Transverse colon (tissue), 4 donors: ENCODE results near the gene CGB8. TPM values are rescaled to one million over a fixed set of nuclear protein-coding genes. Genes with fewer than 3 reads are reported as not detected.

Source experiments
- DNase-seq: peaks from one replicate; pipeline ENCODE4 v3.0.0-alpha.2; 2019
- H3K27ac ChIP-seq, 4 donors: fragments of 200-600 bp; sonication (generic); 2 replicates each; pipeline ENCODE4 v1.5.1; 2016 to 2018; ENCODE audit warnings: inconsistent platforms in 4 of 4
- H3K27me3 ChIP-seq: fragments of 200-600 bp; sonication (generic); 2 replicates; pipeline ENCODE4 v1.5.1; 2017; ENCODE audit warnings: inconsistent platforms
- H3K36me3 ChIP-seq, 4 donors: fragments of 200-600 bp; sonication (generic); 2 replicates each; pipeline ENCODE4 v1.5.1; 2017 to 2019; ENCODE audit warnings: inconsistent platforms in 4 of 4
- H3K4me1 ChIP-seq, 4 donors: fragments of 200-600 bp; sonication (generic); 2 replicates each; pipeline ENCODE4 v1.5.1; 2017 to 2020; ENCODE audit warnings: inconsistent platforms in 4 of 4
- H3K4me3 ChIP-seq, 4 donors: fragments of 200-600 bp; sonication (generic); 1 replicate in 1 of 4; 2 replicates in 3 of 4; pipeline versions ENCODE4 v1.5.1 to v1.6.1; 2017 to 2019; ENCODE audit warnings: inconsistent platforms in 4 of 4
- H3K9me3 ChIP-seq, 2 donors: fragments of 200-600 bp; sonication (generic); 2 replicates each; pipeline ENCODE4 v1.5.1; 2017 to 2019; ENCODE audit warnings: inconsistent platforms in 2 of 2
- EP300 ChIP-seq: sonication (generic); formaldehyde crosslinking; IDR thresholded peaks from one replicate; pipeline ENCODE4 v1.6.1; 2017; ENCODE audit warnings: antibody characterized with exemption, low read depth
- POLR2A ChIP-seq: fragments of 450-650 bp; IDR thresholded peaks from one replicate; pipeline ENCODE4 v1.6.1; 2016; ENCODE audit warnings: antibody characterized with exemption, mild to moderate bottlenecking, moderate library complexity
- POLR2AphosphoS5 ChIP-seq, 3 donors: sonication (generic); formaldehyde crosslinking; IDR thresholded peaks; one replicate each; pipeline ENCODE4 v1.6.1; 2016; ENCODE audit warnings: antibody characterized with exemption in 3 of 3
- WGBS, 2 donors: methylation state at CpG; one replicate each; pipeline ENCODE4 v1.1.5; 2018; ENCODE audit warnings: low coverage in 1 of 2; 5-methylcytosine and 5-hydroxymethylcytosine counted together
- in situ Hi-C, 4 donors: fragments of 200-750 bp; cut with MboI; loops; one replicate each; pipeline versions ENCODE4 v1.15.0 to v1.15.1; 2017; ENCODE audit warnings: low sequenced_read_pairs in 3 of 4, low pct_ligation_motif_present in 1 of 4, low pct_unique_long_range_greater_than_20kb in 1 of 4
- intact Hi-C: fragments of 100-400 bp; cut with DNase I; formaldehyde crosslinking; loops from one replicate; pipeline ENCODE4 v1.15.1; 2023; ENCODE audit warnings: low total_unique reads
- small RNA-seq, 4 donors: library from RNA; depleted of rRNA; stranded (forward); fragments of <200 nt; gene quantifications; one replicate each; pipeline ENCODE3, GENCODE V24; 2016
- total RNA-seq, 4 donors: library from RNA; depleted of rRNA; stranded (reverse); fragments of >200 nt; gene quantifications; one replicate each; pipeline ENCODE4 v1.1.0, GENCODE V29; 2016
- TF ChIP-seq, protein P1 (sequence below), 5 experiments: fragments of 200-600 bp in 3 of 5; fragments of 450-650 bp in 2 of 5; sonication (generic) in 3 of 5; IDR thresholded peaks; 1 replicate in 2 of 5; 2 replicates in 3 of 5; pipeline ENCODE4 v1.5.1; 2016 to 2017; ENCODE audit warnings: antibody characterized with exemption in 5 of 5, inconsistent platforms in 3 of 5, mild to moderate bottlenecking in 2 of 5, moderate library complexity in 1 of 5

The CGB8 gene
- total RNA-seq, 4 donors from 2014 or later = not detected

DNA sequence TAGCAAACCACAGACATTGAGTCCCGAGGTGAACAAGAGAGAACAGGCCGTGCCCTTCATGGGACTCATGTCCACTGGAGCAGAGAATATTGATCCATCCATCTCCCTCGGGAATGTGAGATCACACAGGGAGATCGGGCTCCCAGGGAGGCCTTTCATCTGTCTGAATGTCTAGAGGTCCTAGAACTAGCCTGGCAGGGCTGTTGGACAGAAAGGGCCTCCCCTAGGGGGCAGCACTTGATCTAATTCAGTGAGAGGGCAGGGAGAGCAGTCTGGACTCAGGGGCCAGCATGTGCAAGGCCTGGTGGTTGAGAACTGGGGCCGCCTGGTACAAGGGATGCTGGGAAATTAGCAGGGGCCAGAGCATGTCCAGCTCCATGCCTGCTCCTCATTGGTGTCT, 50.9 kb downstream of the CGB8 start:
- TF ChIP-seq, protein P1, sequence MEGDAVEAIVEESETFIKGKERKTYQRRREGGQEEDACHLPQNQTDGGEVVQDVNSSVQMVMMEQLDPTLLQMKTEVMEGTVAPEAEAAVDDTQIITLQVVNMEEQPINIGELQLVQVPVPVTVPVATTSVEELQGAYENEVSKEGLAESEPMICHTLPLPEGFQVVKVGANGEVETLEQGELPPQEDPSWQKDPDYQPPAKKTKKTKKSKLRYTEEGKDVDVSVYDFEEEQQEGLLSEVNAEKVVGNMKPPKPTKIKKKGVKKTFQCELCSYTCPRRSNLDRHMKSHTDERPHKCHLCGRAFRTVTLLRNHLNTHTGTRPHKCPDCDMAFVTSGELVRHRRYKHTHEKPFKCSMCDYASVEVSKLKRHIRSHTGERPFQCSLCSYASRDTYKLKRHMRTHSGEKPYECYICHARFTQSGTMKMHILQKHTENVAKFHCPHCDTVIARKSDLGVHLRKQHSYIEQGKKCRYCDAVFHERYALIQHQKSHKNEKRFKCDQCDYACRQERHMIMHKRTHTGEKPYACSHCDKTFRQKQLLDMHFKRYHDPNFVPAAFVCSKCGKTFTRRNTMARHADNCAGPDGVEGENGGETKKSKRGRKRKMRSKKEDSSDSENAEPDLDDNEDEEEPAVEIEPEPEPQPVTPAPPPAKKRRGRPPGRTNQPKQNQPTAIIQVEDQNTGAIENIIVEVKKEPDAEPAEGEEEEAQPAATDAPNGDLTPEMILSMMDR (IDR thresholded peaks at IDR 0.05) = peak; percentile 22 to 40 (median 34)
- TF ChIP-seq POLR2AphosphoS5 (IDR thresholded peaks at IDR 0.05) (no peak), EP300 (no peak), POLR2A (no peak)
- no peaks in the 10 kb centered on the region for H3K9me3 ChIP-seq
- WGBS, 2 donors = 80 to 100% methylated on average over 2 to 5 of the region's 5 CpGs
- no peak overlapping the region for H3K4me3 ChIP-seq
- in situ Hi-C loops (no loop called here), intact Hi-C loops (no loop called here)
- H3K4me1 ChIP-seq = peaks cover 7 to 16% (median 12%) of the 10 kb centered on the region in 4 donors
- H3K27me3 ChIP-seq = no peaks in the 10 kb centered on the region
- no peak overlapping the region for H3K27ac ChIP-seq
- peak; percentile 62 for DNase-seq
- H3K36me3 ChIP-seq = no peaks in the 10 kb centered on the region

Small RNAs within 50 kb of the gene (small RNA-seq; reads per million reads assigned to genes)
- gene MIR6798 (0 to 0.14 (median 0) reads per million in 4 donors), gene RN7SL708P (0 reads per million in 4 donors)

Other genes with a start within 250 kb of the CGB8 start
- gene BCAT2, start 238.1 kb downstream of the CGB8 start, total RNA-seq = 10 to 100 TPM; 32.4 to 51.5 (median 42.8) TPM
- 10 to 100 TPM in 1 of 4 donors, 1 to 10 TPM in 3; 3.5 to 15.1 (median 5.4) TPM for gene HSD17B14, start 212.6 kb downstream of the CGB8 start, total RNA-seq
- 10 to 100 TPM in 2 of 4 donors, 1 to 10 TPM in 2; 2.6 to 34.4 (median 10.3) TPM for gene PLEKHA4, start 180.5 kb downstream of the CGB8 start, total RNA-seq
- 100 to 1,000 TPM in 1 of 4 donors, 10 to 100 TPM in 3; 49.4 to 109 (median 69.5) TPM for gene PPP1R15A, start 176.7 kb downstream of the CGB8 start, total RNA-seq
- not detected for gene TULP2, start 150.4 kb downstream of the CGB8 start, total RNA-seq
- gene NUCB1, start 148.8 kb downstream of the CGB8 start, total RNA-seq = 100 to 1,000 TPM; 135 to 196 (median 174) TPM
- gene DHDH, start 115.4 kb downstream of the CGB8 start, total RNA-seq = 1 to 10 TPM in 2 of 4 donors, not detected in 2; 3.4 to 4.9 TPM
- 100 to 1,000 TPM in 2 of 4 donors, 10 to 100 TPM in 2; 74.5 to 152 (median 112) TPM for gene BAX, start 94.2 kb downstream of the CGB8 start, total RNA-seq
- gene FTL, start 83.8 kb downstream of the CGB8 start, total RNA-seq = 1,000 to 10,000 TPM; 3,057 to 3,935 (median 3,837) TPM
- gene GYS1, start 55.8 kb downstream of the CGB8 start, total RNA-seq = 100 to 1,000 TPM in 1 of 4 donors, 10 to 100 TPM in 3; 31.8 to 107 (median 40.9) TPM
- 10 to 100 TPM; 48.6 to 66.9 (median 59.4) TPM for gene RUVBL2, start 55.2 kb downstream of the CGB8 start, total RNA-seq
- 1 to 10 TPM in 1 of 4 donors, not detected in 3; 1.4 TPM for gene LHB, start 32.0 kb downstream of the CGB8 start, total RNA-seq
- gene CGB3, start 24.8 kb downstream of the CGB8 start, total RNA-seq = not detected
- not detected for gene CGB2, start 17.2 kb downstream of the CGB8 start, total RNA-seq
- gene CGB1, start 12.2 kb downstream of the CGB8 start, total RNA-seq = not detected
- gene CGB5, start 5.3 kb downstream of the CGB8 start, total RNA-seq = not detected
- gene CGB7, start 8.6 kb upstream of the CGB8 start, total RNA-seq = under 1 TPM in 1 of 4 donors, not detected in 3; 0.20 TPM
- gene NTF4, start 15.7 kb upstream of the CGB8 start, total RNA-seq = not detected
- gene KCNA7, start 23.6 kb upstream of the CGB8 start, total RNA-seq = under 1 TPM in 1 of 4 donors, not detected in 3; 0.14 TPM
- 100 to 1,000 TPM; 216 to 682 (median 292) TPM for gene SNRNP70, start 36.3 kb upstream of the CGB8 start, total RNA-seq
- 10 to 100 TPM; 14.2 to 92.8 (median 39.8) TPM for gene LIN7B, start 65.3 kb upstream of the CGB8 start, total RNA-seq
- gene C19orf73, start 70.0 kb upstream of the CGB8 start, total RNA-seq = 10 to 100 TPM in 1 of 4 donors, 1 to 10 TPM in 2, not detected in 1; 7.5 to 12.5 (median 8.2) TPM
- gene PPFIA3, start 70.4 kb upstream of the CGB8 start, total RNA-seq = 100 to 1,000 TPM in 1 of 4 donors, 10 to 100 TPM in 3; 18.6 to 106 (median 19.9) TPM
- under 1 TPM in 2 of 4 donors, not detected in 2; 0.16 to 0.82 TPM for gene HRC, start 106.3 kb upstream of the CGB8 start, total RNA-seq
- 100 to 1,000 TPM; 247 to 884 (median 568) TPM for gene TRPM4, start 108.7 kb upstream of the CGB8 start, total RNA-seq